H1 (cell line): ENCODE measurements around the gene ITGB5. TPM values are rescaled to one million over a fixed set of nuclear protein-coding genes. Genes with fewer than 3 reads are reported as not detected.

ENCODE experiments used
- CTCF ChIA-PET: fragments of 300-600 bp; sonication (Branson Sonifier 250); formaldehyde crosslinking; loops from one replicate; lab custom pipeline; 2021; ENCODE audit not compliant: partially characterized antibody; lab: Charles Lee
- POLR2A ChIA-PET: fragments of 300-600 bp; sonication (Branson Sonifier 250); formaldehyde crosslinking; loops from one replicate; lab custom pipeline; 2021; ENCODE audit warnings: inconsistent platforms; ENCODE audit not compliant: partially characterized antibody; lab: Charles Lee
- DNase-seq, 2 experiments: peaks; one replicate each; pipeline versions ENCODE4 v3.0.0 to v3.0.0-alpha.2; 2010 to 2022; ENCODE audit warnings: low spot score in 2 of 2, low read depth in 1 of 2, mixed read lengths in 1 of 2
- FAIRE-seq: peaks from 2 replicates; lab custom pipeline; 2011; peaks lifted over from hg19 to GRCh38; lab: Jason Lieb, UNC
- H2AFZ ChIP-seq: 2 replicates; pipeline ENCODE4 v1.8.1; 2012; ENCODE audit warnings: low read length, inconsistent platforms
- H2AK5ac ChIP-seq: 2 replicates; pipeline ENCODE4 v1.6.1; 2013; ENCODE audit warnings: low read depth, low read length
- H2BK120ac ChIP-seq: replicated peaks from 2 replicates; pipeline ENCODE3; 2013; ENCODE audit warnings: low read depth, low read length, inconsistent platforms
- H2BK12ac ChIP-seq: 2 replicates; pipeline ENCODE4 v1.6.1; 2013; ENCODE audit warnings: low read depth, low read length
- H2BK15ac ChIP-seq: 2 replicates; pipeline ENCODE4 v1.6.1; 2013; ENCODE audit warnings: low read length
- H2BK20ac ChIP-seq: 2 replicates; pipeline ENCODE4 v1.6.1; 2013; ENCODE audit warnings: low read length
- H2BK5ac ChIP-seq: 2 replicates; pipeline ENCODE4 v1.6.1; 2013; ENCODE audit warnings: low read depth, low read length
- H3K14ac ChIP-seq: 2 replicates; pipeline ENCODE4 v1.6.1; 2013; ENCODE audit warnings: inconsistent platforms; ENCODE audit not compliant: insufficient read length
- H3K18ac ChIP-seq: 2 replicates; pipeline ENCODE4 v1.6.1; 2013; ENCODE audit warnings: low read length; ENCODE audit errors: extremely low read depth
- H3K23ac ChIP-seq: 2 replicates; pipeline ENCODE4 v1.6.1; 2013; ENCODE audit warnings: inconsistent platforms; ENCODE audit not compliant: insufficient read length
- H3K23me2 ChIP-seq: 2 replicates; pipeline ENCODE4 v1.6.1; 2013; ENCODE audit warnings: low read depth, low read length
- H3K27ac ChIP-seq: 2 replicates; pipeline ENCODE4 v1.6.1; 2011; ENCODE audit warnings: low read depth, low read length, inconsistent platforms
- H3K27me3 ChIP-seq, 4 experiments: replicated peaks in 1 of 4; 1 replicate in 1 of 4; 2 replicates in 3 of 4; pipeline versions ENCODE4 v1.6.1 to v1.8.1; 2011 to 2013; ENCODE audit warnings: low read length in 3 of 4, mild to moderate bottlenecking in 3 of 4, inconsistent platforms in 2 of 4, mixed read lengths in 2 of 4, moderate library complexity in 1 of 4; ENCODE audit not compliant: control insufficient read depth in 3 of 4, insufficient read depth in 3 of 4; ENCODE audit errors: extremely low read depth in 1 of 4
- H3K36me3 ChIP-seq, 4 experiments: 2 replicates each; pipeline versions ENCODE4 v1.6.1 to v1.8.1; 2011 to 2013; ENCODE audit warnings: mild to moderate bottlenecking in 4 of 4, low read length in 3 of 4, moderate library complexity in 2 of 4, control low read depth in 1 of 4, inconsistent platforms in 1 of 4; ENCODE audit not compliant: insufficient read depth in 4 of 4, control insufficient read depth in 2 of 4
- H3K4ac ChIP-seq: replicated peaks from 2 replicates; pipeline ENCODE3; 2013; ENCODE audit warnings: low read length, low read depth, mixed read lengths, inconsistent platforms; ENCODE audit not compliant: insufficient read length
- H3K4me1 ChIP-seq, 4 experiments: replicated peaks in 1 of 4; 1 replicate in 1 of 4; 2 replicates in 3 of 4; pipeline versions ENCODE4 v1.6.1 to v1.8.1; 2011 to 2013; ENCODE audit warnings: low read length in 3 of 4, inconsistent platforms in 2 of 4, mixed read lengths in 1 of 4; ENCODE audit not compliant: insufficient read depth in 4 of 4, control insufficient read depth in 3 of 4
- H3K4me2 ChIP-seq, 2 experiments: 2 replicates each; pipeline versions ENCODE4 v1.6.1 to v1.8.1; 2011 to 2013; ENCODE audit warnings: low read depth in 2 of 2, low read length in 2 of 2, control low read depth in 1 of 2, inconsistent platforms in 1 of 2, mild to moderate bottlenecking in 1 of 2; ENCODE audit not compliant: insufficient read depth in 1 of 2
- H3K4me3 ChIP-seq, 4 experiments: fragments of 200-600, 300-600 bp in 1 of 4; sonication (generic), shearing (Covaris generic), sonication (Bioruptor Twin) in 1 of 4; 2 replicates each; pipeline versions ENCODE4 v1.5.1 to v1.8.1; 2011 to 2016; ENCODE audit warnings: low read length in 4 of 4, low read depth in 3 of 4, control low read depth in 2 of 4, inconsistent platforms in 2 of 4, mild to moderate bottlenecking in 2 of 4, mixed read lengths in 1 of 4, moderate library complexity in 1 of 4; ENCODE audit not compliant: insufficient read depth in 2 of 4; ENCODE audit errors: extremely low read depth in 1 of 4
- H3K56ac ChIP-seq: replicated peaks from 2 replicates; pipeline ENCODE3; 2013; ENCODE audit warnings: low read depth, mild to moderate bottlenecking, mixed read lengths, low read length, inconsistent platforms; ENCODE audit not compliant: insufficient read length
- H3K79me1 ChIP-seq: 2 replicates; pipeline ENCODE4 v1.6.1; 2013; ENCODE audit warnings: low read depth, low read length, control low read depth
- H3K79me2 ChIP-seq, 2 experiments: 2 replicates each; pipeline versions ENCODE4 v1.6.1 to v1.8.1; 2012 to 2013; ENCODE audit warnings: low read length in 2 of 2, mild to moderate bottlenecking in 2 of 2, inconsistent platforms in 1 of 2; ENCODE audit not compliant: insufficient read depth in 2 of 2, control insufficient read depth in 1 of 2
- H3K9ac ChIP-seq, 4 experiments: replicated peaks in 1 of 4; 1 replicate in 1 of 4; 2 replicates in 3 of 4; pipeline versions ENCODE4 v1.6.1 to v1.8.1; 2011 to 2013; ENCODE audit warnings: low read depth in 3 of 4, low read length in 3 of 4, control low read depth in 2 of 4, mild to moderate bottlenecking in 2 of 4, moderate library complexity in 2 of 4, inconsistent platforms in 1 of 4; ENCODE audit errors: extremely low read depth in 1 of 4
- H3K9me3 ChIP-seq, 2 experiments: 2 replicates each; pipeline versions ENCODE4 v1.6.1 to v1.8.1; 2012 to 2013; ENCODE audit warnings: mild to moderate bottlenecking in 2 of 2, moderate library complexity in 2 of 2, control low read depth in 1 of 2, inconsistent platforms in 1 of 2, low read depth in 1 of 2, low read length in 1 of 2, mixed read lengths in 1 of 2; ENCODE audit not compliant: insufficient read depth in 2 of 2
- H4K20me1 ChIP-seq, 2 experiments: replicated peaks in 1 of 2; 2 replicates each; pipeline versions ENCODE3 to v1.8.1; 2011 to 2013; ENCODE audit warnings: inconsistent platforms in 2 of 2, low read length in 2 of 2, mild to moderate bottlenecking in 1 of 2; ENCODE audit not compliant: insufficient read depth in 2 of 2, control insufficient read depth in 1 of 2
- H4K5ac ChIP-seq: 2 replicates; pipeline ENCODE4 v1.6.1; 2013; ENCODE audit warnings: low read length, low read depth, mixed read lengths, inconsistent platforms; ENCODE audit not compliant: insufficient read length
- H4K8ac ChIP-seq: 2 replicates; pipeline ENCODE4 v1.8.0; 2013; ENCODE audit warnings: mild to moderate bottlenecking, moderate library complexity, low read length, inconsistent platforms; ENCODE audit not compliant: insufficient read depth; ENCODE audit errors: extremely low read depth
- H4K91ac ChIP-seq: replicated peaks from 2 replicates; pipeline ENCODE3; 2013; ENCODE audit warnings: low read length, mixed read lengths, inconsistent platforms; ENCODE audit not compliant: insufficient read length
- POLR2A ChIP-seq, 2 experiments: IDR thresholded peaks; 1 replicate in 1 of 2; 2 replicates in 1 of 2; pipeline ENCODE4 v1.6.1; 2011; ENCODE audit warnings: low read depth in 2 of 2, low read length in 2 of 2, mild to moderate bottlenecking in 2 of 2; ENCODE audit errors: control extremely low read depth in 1 of 2
- RBBP5 ChIP-seq: IDR thresholded peaks from 2 replicates; pipeline ENCODE4 v1.7.1; 2012; ENCODE audit warnings: low read depth, mild to moderate bottlenecking, inconsistent platforms, low read length, moderate library complexity, borderline replicate concordance
- SP4 ChIP-seq: IDR thresholded peaks from 2 replicates; pipeline ENCODE4 v1.6.1; 2012; ENCODE audit warnings: low read length, inconsistent platforms
- TBP ChIP-seq: IDR thresholded peaks from 2 replicates; pipeline ENCODE4 v1.6.1; 2011; ENCODE audit warnings: low read depth, low read length, improper control_type of control experiment
- WGBS, 2 experiments: shearing (Covaris generic) in 1 of 2; methylation state at CpG; one replicate each; pipeline versions ENCODE4 v1.1.6 to v1.1.7; 2013 to 2015; ENCODE audit warnings: low lambda C conversion rate in 2 of 2, mixed read lengths in 2 of 2, inconsistent platforms in 1 of 2, low coverage in 1 of 2, missing lambda C conversion rate in 1 of 2; ENCODE audit not compliant: insufficient replicate concordance in 2 of 2, insufficient coverage in 1 of 2, insufficient read length in 1 of 2; ENCODE audit errors: extremely low coverage in 1 of 2, missing lambda C conversion rate in 1 of 2; 5-methylcytosine and 5-hydroxymethylcytosine counted together
- polyA plus RNA-seq, 7 experiments: library from polyadenylated mRNA; depleted of rRNA in 3 of 7; stranded (reverse) in 5 of 7; unstranded in 2 of 7; fragments of >200 nt in 5 of 7; fragments of 200-250 nt in 2 of 7; gene quantifications; 1 replicate in 5 of 7; 2 replicates in 1 of 7; 4 replicates in 1 of 7; pipeline versions ENCODE4 v1.2.1 to v1.2.3, GENCODE V29; 2011 to 2013; ENCODE audit warnings: missing spikeins in 2 of 7, mixed read lengths in 2 of 7
- total RNA-seq: library from RNA; stranded (reverse); fragmentation: NEBNext Ultra II Directional; extraction: Animal tissue kit (Norgen Biotek cat#: 25700); gene quantifications from 2 replicates; pipeline ENCODE4 v1.2.1, GENCODE V29; 2021

ITGB5 gene
- total and polyA plus RNA-seq, 2 of the 8 experiments (the other 6 are each of a cell fraction or from before 2014, with no cell fraction given): 101 to 268 TPM

DNA sequence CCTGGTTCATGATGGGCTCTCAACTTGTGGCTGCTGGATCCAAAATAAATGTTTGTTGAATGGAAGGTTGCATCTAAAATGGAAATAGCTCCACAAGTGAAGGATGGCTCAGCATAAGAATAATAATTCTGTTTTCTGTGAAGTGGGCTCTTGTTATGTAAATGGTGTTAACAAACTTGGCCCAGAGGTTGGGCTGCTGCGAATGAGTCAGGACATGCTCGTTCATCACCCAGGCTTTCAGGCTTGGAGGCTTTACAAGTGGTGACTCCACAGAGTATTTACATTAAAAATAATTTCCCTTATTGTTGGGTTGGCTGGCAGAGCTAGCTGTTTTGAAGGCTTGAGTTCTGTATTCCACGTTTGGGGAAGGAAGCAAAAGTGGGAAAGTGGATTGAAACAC lies 60.5 kb downstream of the ITGB5 start:
- peaks cover 7 to 27% (median 21%) of the 10 kb centered on the region in 4 experiments for H3K4me1 ChIP-seq
- H3K56ac ChIP-seq: no peak overlapping the region
- 0 out of 2 replicates have a peak overlapping the region, but pooled peaks have one; percentile 66 for H3K18ac ChIP-seq
- H3K23ac ChIP-seq: no peak overlapping the region
- ChIA-PET POLR2A (interaction anchor here (0.8 to 2.1 kb wide), 9 partner anchors 9 to 63 kb away, joined by 3 to 19 read pairs (median 3); no protein-coding TSS in a partner anchor), CTCF (interaction anchor here (0.7 to 2.7 kb wide), 20 partner anchors 9 to 77 kb away, joined by 3 to 14 read pairs (median 5); no protein-coding TSS in a partner anchor)
- H2AK5ac ChIP-seq: no peak overlapping the region
- H3K27me3 ChIP-seq: no peaks in the 10 kb centered on the region
- peak overlapping the region; percentile 75; the same call in 1 of the 2 replicates for H2BK5ac ChIP-seq
- H3K79me2 ChIP-seq: 0 out of 4 replicates have a peak, but pooled peaks cover 0 to 3% of the 10 kb centered on the region in 2 experiments
- H2BK20ac ChIP-seq: no peak overlapping the region
- H4K5ac ChIP-seq: peak overlapping the region; percentile 44
- no peak overlapping the region for H2BK15ac ChIP-seq
- H2AFZ ChIP-seq: no peak overlapping the region
- peak in 1 of 2 experiments; percentile 41 for DNase-seq
- 6% methylated on average over 3 of the region's 3 CpGs; no CpG with 5 or more reads in 1 of the 2 experiments for WGBS, 2 experiments
- peak overlapping the region; percentile 93 for H4K91ac ChIP-seq
- no peak overlapping the region for H3K9ac ChIP-seq
- no peak overlapping the region for H3K4ac ChIP-seq
- peak; percentile 32 for FAIRE-seq
- peak overlapping the region; percentile 44; the same call in 1 of the 2 replicates for H3K27ac ChIP-seq
- H3K4me3 ChIP-seq: peak overlapping the region in 1 of 4 experiments; percentile 23; a peak in 1 of 8 replicates
- peak overlapping the region; percentile 30 for H2BK120ac ChIP-seq
- H3K36me3 ChIP-seq: peaks cover 0 to 3% (median 0%) of the 10 kb centered on the region in 4 experiments; a peak in 1 of 8 replicates
- H2BK12ac ChIP-seq: no peak overlapping the region; the same call in 1 of the 2 replicates
- peak overlapping the region; percentile 31 to 34 for H3K4me2 ChIP-seq
- no peak overlapping the region for H3K14ac ChIP-seq
- H4K8ac ChIP-seq: no peak overlapping the region
- no peaks in the 10 kb centered on the region for H3K23me2 ChIP-seq
- H3K79me1 ChIP-seq: no peaks in the 10 kb centered on the region; the same call in 1 of the 2 replicates
- H4K20me1 ChIP-seq: no peaks in the 10 kb centered on the region
- H3K9me3 ChIP-seq: no peaks in the 10 kb centered on the region
- TF ChIP-seq TBP (no peak), POLR2A (IDR thresholded peaks at IDR 0.05; ENCODE audit: control extremely low read depth in 1 of 2, low read depth in 2 of 2, low read length in 2 of 2) (0 out of 3 replicates have a peak, but pooled peaks of 1 of the 2 experiments have one; percentile 45), RBBP5 (no peak), SP4 (no peak)
